Astrocyte (in vitro differentiated cells and primary cell): ENCODE measurements around the gene WDR81.

Experiments used
- CTCF ChIP-seq: IDR thresholded peaks from 2 replicates; pipeline ENCODE4 v1.5.1; 2011; ENCODE audit warnings: low read depth, mild to moderate bottlenecking, inconsistent platforms, low read length, moderate library complexity; ENCODE audit not compliant: insufficient read depth
- EZH2 ChIP-seq: IDR thresholded peaks from 2 replicates; pipeline ENCODE4 v1.6.1; 2012; ENCODE audit warnings: mild to moderate bottlenecking, low read length, inconsistent platforms; ENCODE audit not compliant: insufficient read depth

GRCh38 chr17:1762233-1762900, 37.9 kb downstream of the WDR81 start:
- TF ChIP-seq CTCF (no peak), EZH2 (no peak)
